ENCODE data around the gene ENG. TPM values are rescaled to one million over a fixed set of nuclear protein-coding genes. Genes with fewer than 3 reads are reported as not detected.

Gene ENG
- total and polyA plus RNA-seq, 2 of the 8 experiments (the other 6 are each of a cell fraction or from before 2014, with no cell fraction given): 1.8 to 4.4 TPM

GRCh38 chr9:127767909-127768331 lies 86.5 kb downstream of the ENG start:
- Histone ChIP-seq H3K4me2 (ENCODE audit: insufficient read depth in 1 of 2, low read depth in 2 of 2, low read length in 2 of 2) (no peak overlapping the region), H3K79me2 (ENCODE audit: control insufficient read depth in 1 of 2, insufficient read depth in 2 of 2, low read length in 2 of 2) (no peaks in the 10 kb centered on the region), H4K91ac (replicated peaks; ENCODE audit: insufficient read length, low read length) (no peak overlapping the region), H2BK15ac (ENCODE audit: low read length) (no peak overlapping the region), H2BK5ac (ENCODE audit: low read depth, low read length) (0 out of 2 replicates have a peak overlapping the region, but pooled peaks have one; percentile 52), H3K4me1 (replicated peaks in 1 of 4; ENCODE audit: control insufficient read depth in 3 of 4, insufficient read depth in 4 of 4, low read length in 3 of 4) (peaks cover 4 to 21% (median 11%) of the 10 kb centered on the region in 4 experiments), H3K27me3 (replicated peaks in 1 of 4; ENCODE audit: control insufficient read depth in 3 of 4, extremely low read depth in 1 of 4, insufficient read depth in 3 of 4, low read length in 3 of 4) (no peaks in the 10 kb centered on the region), H3K27ac (ENCODE audit: low read depth, low read length) (no peak overlapping the region), H2BK120ac (replicated peaks; ENCODE audit: low read depth, low read length) (no peak overlapping the region), H3K79me1 (ENCODE audit: low read depth, low read length) (no peaks in the 10 kb centered on the region), H3K4ac (replicated peaks; ENCODE audit: insufficient read length, low read depth, low read length) (no peak overlapping the region), H3K9ac (replicated peaks in 1 of 4; ENCODE audit: extremely low read depth in 1 of 4, low read depth in 3 of 4, low read length in 3 of 4) (no peak overlapping the region), H3K14ac (ENCODE audit: insufficient read length) (no peak overlapping the region), H3K9me3 (ENCODE audit: insufficient read depth in 2 of 2, low read depth in 1 of 2, low read length in 1 of 2) (no peaks in the 10 kb centered on the region), H2BK20ac (ENCODE audit: low read length) (no peak overlapping the region), H2AFZ (ENCODE audit: low read length) (no peak overlapping the region), H4K20me1 (replicated peaks in 1 of 2; ENCODE audit: control insufficient read depth in 1 of 2, insufficient read depth in 2 of 2, low read length in 2 of 2) (no peaks in the 10 kb centered on the region), H4K5ac (ENCODE audit: insufficient read length, low read depth, low read length) (no peak overlapping the region), H3K36me3 (ENCODE audit: control insufficient read depth in 2 of 4, insufficient read depth in 4 of 4, low read length in 3 of 4) (no peaks in the 10 kb centered on the region), H3K23ac (ENCODE audit: insufficient read length) (no peak overlapping the region), H2AK5ac (ENCODE audit: low read depth, low read length) (no peak overlapping the region; the same call in 1 of the 2 replicates), H3K4me3 (ENCODE audit: extremely low read depth in 1 of 4, insufficient read depth in 2 of 4, low read depth in 3 of 4, low read length in 4 of 4) (no peak overlapping the region), H4K8ac (ENCODE audit: extremely low read depth, insufficient read depth, low read length) (no peak overlapping the region), H3K56ac (replicated peaks; ENCODE audit: insufficient read length, low read depth, low read length) (no peak overlapping the region), H3K23me2 (ENCODE audit: low read depth, low read length) (no peaks in the 10 kb centered on the region; the same call in 1 of the 2 replicates), H3K18ac (ENCODE audit: extremely low read depth, low read length) (no peak overlapping the region), H2BK12ac (ENCODE audit: low read depth, low read length) (0 out of 2 replicates have a peak overlapping the region, but pooled peaks have one; percentile 80)
- DNase-seq (ENCODE audit: low read depth in 1 of 2, low spot score in 2 of 2) (no peak), FAIRE-seq (no peak)
- ChIA-PET POLR2A (ENCODE audit: partially characterized antibody) (interaction anchor here (0.8 to 1.9 kb wide), 5 partner anchors 13 to 35 kb away, joined by 3 to 7 read pairs (median 3); partner anchors contain the start of gene FPGS), CTCF (ENCODE audit: partially characterized antibody) (interaction anchor here (1.1 to 14.6 kb wide), 9 partner anchors 10 to 154 kb away, joined by 3 to 227 read pairs (median 7); partner anchors contain the start of genes CDK9, SH2D3C and TOR2A)
- TF ChIP-seq, protein P1, sequence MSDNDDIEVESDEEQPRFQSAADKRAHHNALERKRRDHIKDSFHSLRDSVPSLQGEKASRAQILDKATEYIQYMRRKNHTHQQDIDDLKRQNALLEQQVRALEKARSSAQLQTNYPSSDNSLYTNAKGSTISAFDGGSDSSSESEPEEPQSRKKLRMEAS (IDR thresholded peaks at IDR 0.05): no peak
- 80% methylated on average over 9 of the region's 13 CpGs; no CpG with 5 or more reads in 1 of the 2 experiments for WGBS, 2 experiments (ENCODE audit: extremely low coverage in 1 of 2, insufficient coverage in 1 of 2, insufficient read length in 1 of 2, insufficient replicate concordance in 2 of 2, low coverage in 1 of 2, low lambda C conversion rate in 2 of 2, missing lambda C conversion rate in 1 of 2)
